OCI-LY3 (cell line): ENCODE results near the gene MGAT4B.

ENCODE experiments used
- EZH2phosphoT487 ChIP-seq: fragments of 200-600 bp; shearing (Covaris generic); IDR thresholded peaks from 2 replicates; pipeline ENCODE4 v1.6.1; 2018; ENCODE audit warnings: antibody characterized with exemption, mixed run types, low read depth
- TF ChIP-seq, protein P1 (sequence below): fragments of 200-600, 300-600 bp; sonication (generic); IDR thresholded peaks from 2 replicates; pipeline ENCODE4 v1.5.1; 2014; ENCODE audit warnings: antibody characterized with exemption, low read length, low read depth

DNA sequence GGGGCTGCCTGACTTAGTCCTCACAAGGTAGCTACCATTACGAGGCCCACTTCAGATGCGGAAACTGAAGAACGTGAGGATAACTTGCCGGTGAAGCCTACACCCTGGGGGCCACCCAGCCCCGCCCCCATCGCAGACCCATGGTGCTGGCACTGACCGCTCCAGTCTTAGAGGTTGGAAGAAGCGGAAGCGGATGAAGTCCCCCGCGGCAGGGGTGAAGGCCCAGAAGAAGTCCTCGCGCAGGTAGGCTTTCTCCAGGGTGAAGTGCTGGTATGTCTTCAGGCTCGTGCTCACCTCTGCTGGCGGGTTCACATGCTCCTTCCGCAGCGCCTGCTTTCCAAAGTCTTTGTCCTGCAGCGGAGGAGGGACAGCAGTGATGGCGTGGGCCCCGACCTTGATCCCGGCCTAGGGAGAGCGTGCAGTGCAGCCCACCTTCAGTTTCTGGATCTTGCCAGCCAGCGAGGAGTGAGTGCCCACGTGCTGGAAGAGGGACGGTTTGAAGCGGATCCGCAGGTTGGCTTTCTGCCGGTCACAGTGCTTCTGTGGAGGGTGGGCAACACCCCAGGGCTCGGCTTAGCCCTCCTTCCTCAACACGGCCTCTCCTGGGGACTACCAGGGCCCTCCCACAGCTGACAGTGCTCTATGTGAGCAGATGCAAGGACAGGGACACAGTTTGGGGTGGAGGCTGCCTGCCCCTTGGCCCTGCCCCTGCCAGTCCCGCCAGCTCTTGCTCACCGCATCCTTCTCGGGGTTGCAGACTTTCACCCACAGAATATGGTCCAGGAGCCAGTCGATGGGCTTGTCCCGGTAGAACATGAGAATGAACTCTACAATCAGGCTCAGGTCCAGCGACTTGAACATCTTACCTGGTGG, 7.7 kb downstream of the MGAT4B start:
- TF ChIP-seq, protein P1, sequence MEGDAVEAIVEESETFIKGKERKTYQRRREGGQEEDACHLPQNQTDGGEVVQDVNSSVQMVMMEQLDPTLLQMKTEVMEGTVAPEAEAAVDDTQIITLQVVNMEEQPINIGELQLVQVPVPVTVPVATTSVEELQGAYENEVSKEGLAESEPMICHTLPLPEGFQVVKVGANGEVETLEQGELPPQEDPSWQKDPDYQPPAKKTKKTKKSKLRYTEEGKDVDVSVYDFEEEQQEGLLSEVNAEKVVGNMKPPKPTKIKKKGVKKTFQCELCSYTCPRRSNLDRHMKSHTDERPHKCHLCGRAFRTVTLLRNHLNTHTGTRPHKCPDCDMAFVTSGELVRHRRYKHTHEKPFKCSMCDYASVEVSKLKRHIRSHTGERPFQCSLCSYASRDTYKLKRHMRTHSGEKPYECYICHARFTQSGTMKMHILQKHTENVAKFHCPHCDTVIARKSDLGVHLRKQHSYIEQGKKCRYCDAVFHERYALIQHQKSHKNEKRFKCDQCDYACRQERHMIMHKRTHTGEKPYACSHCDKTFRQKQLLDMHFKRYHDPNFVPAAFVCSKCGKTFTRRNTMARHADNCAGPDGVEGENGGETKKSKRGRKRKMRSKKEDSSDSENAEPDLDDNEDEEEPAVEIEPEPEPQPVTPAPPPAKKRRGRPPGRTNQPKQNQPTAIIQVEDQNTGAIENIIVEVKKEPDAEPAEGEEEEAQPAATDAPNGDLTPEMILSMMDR, result no peak
- no peak for TF ChIP-seq EZH2phosphoT487
